ENCODE data around the gene AGBL4.
"Not testable (repeated sequence)": the region's sequence is repeated elsewhere in the genome, so short reads cannot be mapped to it uniquely, and the experiment has no call there.

AGBL4 gene

GRCh38 chr1:48523558-48523957, 1500.2 kb downstream of the AGBL4 start:
- H3K9me2 ChIP-seq (ENCODE audit: low read depth, low read length), result no peaks in the 10 kb centered on the region
- no peak overlapping the region for H3K4me3 ChIP-seq (ENCODE audit: low read depth, low read length, poor library complexity, severe bottlenecking)
- no peaks in the 10 kb centered on the region for H3F3A ChIP-seq (ENCODE audit: insufficient read depth, low read length)
- no peak for TF ChIP-seq CTCF (IDR thresholded peaks at IDR 0.05; ENCODE audit: low read length)
- no peak for TF ChIP-seq EZH2 (IDR thresholded peaks at IDR 0.05; ENCODE audit: borderline replicate concordance, low read length)
- no peaks in the 10 kb centered on the region for H3K9me3 ChIP-seq (ENCODE audit: low read length)
- H4K20me1 ChIP-seq (ENCODE audit: insufficient read depth, low read length), result no peaks in the 10 kb centered on the region
- no peak overlapping the region for H2AFZ ChIP-seq (ENCODE audit: low read length)
- H3K27me3 ChIP-seq (ENCODE audit: insufficient read depth, low read length), result no peaks in the 10 kb centered on the region
- no peaks in the 10 kb centered on the region for H3K79me2 ChIP-seq (ENCODE audit: insufficient read depth, low read length)
- no peak overlapping the region for H3K27ac ChIP-seq (ENCODE audit: low read depth, low read length, poor library complexity, severe bottlenecking)
- no peak overlapping the region for H3K9ac ChIP-seq (ENCODE audit: low read length)
- no peaks in the 10 kb centered on the region for H3K36me3 ChIP-seq (ENCODE audit: insufficient read depth, low read length)
- H3K4me1 ChIP-seq (ENCODE audit: insufficient read depth, low read length, severe bottlenecking), result no peaks in the 10 kb centered on the region
- H3K4me2 ChIP-seq (ENCODE audit: low read length), result no peak overlapping the region

- not testable (repeated sequence) for H3K4me3 ChIP-seq (ENCODE audit: low read depth, low read length, poor library complexity, severe bottlenecking); H3K9me3 ChIP-seq (ENCODE audit: low read length); H3K27me3 ChIP-seq (ENCODE audit: insufficient read depth, low read length); H3K9ac ChIP-seq (ENCODE audit: low read length); H2AFZ ChIP-seq (ENCODE audit: low read length); H3K4me1 ChIP-seq (ENCODE audit: insufficient read depth, low read length, severe bottlenecking); H3K79me2 ChIP-seq (ENCODE audit: insufficient read depth, low read length); H3K27ac ChIP-seq (ENCODE audit: low read depth, low read length, poor library complexity, severe bottlenecking); H3F3A ChIP-seq (ENCODE audit: insufficient read depth, low read length); H4K20me1 ChIP-seq (ENCODE audit: insufficient read depth, low read length); H3K36me3 ChIP-seq (ENCODE audit: insufficient read depth, low read length); H3K9me2 ChIP-seq (ENCODE audit: low read depth, low read length); H3K4me2 ChIP-seq (ENCODE audit: low read length)
Observed at GRCh38 chr1:48519896-48520295, 1503.9 kb downstream of the AGBL4 start.

- H3K4me3 ChIP-seq (ENCODE audit: low read depth, low read length, poor library complexity, severe bottlenecking), result no peak overlapping the region
- H4K20me1 ChIP-seq (ENCODE audit: insufficient read depth, low read length), result no peaks in the 10 kb centered on the region
- H3K9me3 ChIP-seq (ENCODE audit: low read length), result no peaks in the 10 kb centered on the region
- no peak overlapping the region for H3K4me2 ChIP-seq (ENCODE audit: low read length)
- H3F3A ChIP-seq (ENCODE audit: insufficient read depth, low read length), result no peaks in the 10 kb centered on the region
- no peaks in the 10 kb centered on the region for H3K79me2 ChIP-seq (ENCODE audit: insufficient read depth, low read length)
- no peak overlapping the region for H3K9ac ChIP-seq (ENCODE audit: low read length)
- no peaks in the 10 kb centered on the region for H3K36me3 ChIP-seq (ENCODE audit: insufficient read depth, low read length)
- H2AFZ ChIP-seq (ENCODE audit: low read length), result no peak overlapping the region
- TF ChIP-seq EZH2 (IDR thresholded peaks at IDR 0.05; ENCODE audit: borderline replicate concordance, low read length) (no peak), CTCF (IDR thresholded peaks at IDR 0.05; ENCODE audit: low read length) (no peak)
- no peaks in the 10 kb centered on the region for H3K9me2 ChIP-seq (ENCODE audit: low read depth, low read length)
- H3K27ac ChIP-seq (ENCODE audit: low read depth, low read length, poor library complexity, severe bottlenecking), result no peak overlapping the region
- no peaks in the 10 kb centered on the region for H3K4me1 ChIP-seq (ENCODE audit: insufficient read depth, low read length, severe bottlenecking)
- no peaks in the 10 kb centered on the region for H3K27me3 ChIP-seq (ENCODE audit: insufficient read depth, low read length)
Observed at GRCh38 chr1:48506870-48507269, 1516.9 kb downstream of the AGBL4 start.

DNA sequence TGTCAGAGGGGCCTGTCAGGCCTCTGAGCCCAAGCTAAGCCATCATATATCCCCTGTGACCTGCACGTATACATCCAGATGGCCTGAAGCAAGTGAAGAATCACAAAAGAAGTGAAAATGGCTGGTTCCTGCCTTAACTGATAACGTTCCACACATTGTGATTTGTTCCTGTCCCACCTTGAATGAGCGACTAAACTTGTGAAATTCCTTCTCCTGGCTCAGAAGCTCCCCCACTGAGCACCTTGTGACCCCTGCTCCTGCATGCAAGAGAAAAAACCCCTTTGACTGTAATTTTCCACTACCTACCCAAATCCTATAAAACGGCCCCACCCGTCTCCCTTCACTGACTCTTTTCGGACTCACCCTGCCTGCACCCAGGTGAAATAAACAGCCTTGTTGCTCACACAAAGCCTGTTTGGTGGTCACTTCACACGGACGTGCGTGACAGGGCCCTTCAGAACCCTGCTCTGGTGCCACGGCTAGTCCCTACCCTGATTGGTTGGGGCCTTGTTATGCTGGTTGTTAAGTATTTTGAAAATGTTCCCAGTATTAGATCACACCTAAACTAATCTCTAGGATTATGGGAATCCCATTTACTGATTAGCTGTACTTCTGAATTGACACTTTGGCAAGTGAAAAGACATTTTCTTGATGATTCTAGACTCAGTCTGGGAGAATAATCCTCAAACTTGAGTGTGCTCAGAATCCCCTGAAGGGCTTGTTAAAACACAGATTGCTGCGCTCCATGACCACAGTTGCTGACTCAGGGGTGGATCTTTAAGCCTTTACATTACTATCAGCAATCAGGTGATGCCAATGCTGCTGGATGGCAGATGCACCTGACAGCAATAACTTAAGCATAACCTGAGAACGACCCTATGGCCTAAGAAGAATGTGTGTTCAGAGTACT, 1523.0 kb downstream of the AGBL4 start:
- Histone ChIP-seq H3K4me1 (ENCODE audit: insufficient read depth, low read length, severe bottlenecking) (no peaks in the 10 kb centered on the region), H3K9ac (ENCODE audit: low read length) (no peak overlapping the region), H3K27me3 (ENCODE audit: insufficient read depth, low read length) (no peaks in the 10 kb centered on the region), H3K36me3 (ENCODE audit: insufficient read depth, low read length) (no peaks in the 10 kb centered on the region), H3K27ac (ENCODE audit: low read depth, low read length, poor library complexity, severe bottlenecking) (no peak overlapping the region), H3K9me2 (ENCODE audit: low read depth, low read length) (no peaks in the 10 kb centered on the region), H3K4me2 (ENCODE audit: low read length) (no peak overlapping the region), H3F3A (ENCODE audit: insufficient read depth, low read length) (no peaks in the 10 kb centered on the region), H2AFZ (ENCODE audit: low read length) (no peak overlapping the region), H3K79me2 (ENCODE audit: insufficient read depth, low read length) (no peaks in the 10 kb centered on the region), H3K9me3 (ENCODE audit: low read length) (no peaks in the 10 kb centered on the region), H4K20me1 (ENCODE audit: insufficient read depth, low read length) (no peaks in the 10 kb centered on the region), H3K4me3 (ENCODE audit: low read depth, low read length, poor library complexity, severe bottlenecking) (no peak overlapping the region)
- TF ChIP-seq EZH2 (IDR thresholded peaks at IDR 0.05; ENCODE audit: borderline replicate concordance, low read length), result no peak
- TF ChIP-seq CTCF (IDR thresholded peaks at IDR 0.05; ENCODE audit: low read length), result no peak

Data from OCI-LY1 (cell line).